GM21786 (cell line): ENCODE measurements around the gene PRAMEF9.
"Not testable (repeated sequence)": the region's sequence is repeated elsewhere in the genome, so short reads cannot be mapped to it uniquely, and the experiment has no call there.

Experiments
- ATAC-seq: cut with Tn5 transposase; IDR thresholded peaks from one replicate; pipeline ENCODE4 v1.9.1; 2021; ENCODE audit not compliant: unreplicated experiment

Gene PRAMEF9

DNA sequence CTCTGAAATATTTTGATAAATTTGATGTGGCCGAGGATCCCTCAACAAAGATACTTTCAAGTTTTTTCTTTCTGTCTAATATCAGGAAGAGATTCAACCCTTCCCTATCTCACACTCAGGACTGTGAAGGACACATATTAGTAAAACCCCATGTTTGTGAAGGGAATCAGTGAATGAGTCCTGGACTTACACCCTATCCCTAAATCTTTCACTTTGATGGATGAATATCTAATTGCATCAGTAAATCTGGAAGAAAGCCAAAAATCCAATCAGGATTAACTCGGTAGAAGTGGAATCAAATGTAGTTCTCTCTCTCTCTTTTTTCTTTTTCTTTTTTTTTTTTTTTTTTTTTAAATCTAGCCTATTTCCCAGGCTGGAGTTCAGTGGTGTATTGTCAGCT is at the start of gene PRAMEF9:
Gene PRAMEF9, plus strand, starts transcription at position 301 of the 400 bp plus-strand sequence. CDS start 3,433 bp downstream, outside the sequence.
- not testable (repeated sequence) for ATAC-seq

DNA sequence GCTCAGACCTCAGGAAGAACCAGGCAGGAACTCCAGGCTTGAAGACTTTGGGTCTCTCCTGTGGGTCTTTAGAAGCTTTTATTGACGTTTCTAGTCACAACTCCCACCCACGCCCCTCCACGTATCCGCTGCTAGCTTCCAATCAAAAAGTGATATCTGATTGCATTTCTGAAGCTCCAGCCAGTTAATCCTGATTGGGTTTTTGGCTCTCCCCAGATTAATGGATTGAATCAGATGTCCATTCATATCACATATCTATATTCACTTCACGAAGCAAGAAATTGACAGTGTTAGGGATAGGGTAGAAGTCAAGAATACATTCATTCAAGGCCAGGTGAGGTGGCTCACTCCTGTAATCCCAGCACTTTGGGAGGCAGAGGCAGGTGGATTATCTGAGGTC is 15.7 kb upstream of the PRAMEF9 start, which contains the start of gene PRAMEF26:
Gene PRAMEF26, minus strand, starts transcription at position 101 of the 400 bp plus-strand sequence. CDS start 2,914 bp downstream, outside the sequence.
- ATAC-seq = not testable (repeated sequence)

- ATAC-seq = not testable (repeated sequence)
These were observed 6.1 kb upstream of the PRAMEF9 start, which contains the start of gene HNRNPCL4 for GRCh38 chr1:13165531-13165930. Gene HNRNPCL4, minus strand, starts transcription at chr1:13165631. Its CDS starts 164 bp downstream, at chr1:13165467.

GRCh38 chr1:13201309-13201708 is 29.7 kb downstream of the PRAMEF9 start, which contains the start of gene PRAMEF13:
Gene PRAMEF13, minus strand, starts transcription at chr1:13201409. Its CDS starts 1,820 bp downstream, at chr1:13199589.
- ATAC-seq = not testable (repeated sequence)

DNA sequence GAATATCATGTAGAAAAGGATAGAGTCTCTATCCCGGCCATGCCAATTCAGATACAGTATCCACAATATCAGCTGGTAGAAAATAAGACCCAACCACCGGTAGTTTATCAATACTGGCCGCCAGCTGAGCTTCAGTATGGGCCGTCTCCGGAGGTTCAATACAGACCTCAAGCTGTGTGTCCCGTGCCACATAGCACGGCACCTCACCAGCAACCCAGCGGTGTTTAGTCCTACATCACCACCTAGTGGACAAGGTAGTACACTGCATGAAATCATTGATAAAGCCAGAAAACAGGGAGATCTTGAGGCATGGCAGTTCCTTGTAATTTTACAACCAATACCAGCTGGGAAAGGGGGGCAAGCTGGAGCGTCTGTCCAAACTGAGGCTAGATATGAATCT is 37.1 kb downstream of the PRAMEF9 start:
- ATAC-seq = not testable (repeated sequence)

GRCh38 chr1:13216619-13217018 is 45.0 kb downstream of the PRAMEF9 start:
- not testable (repeated sequence) for ATAC-seq

DNA sequence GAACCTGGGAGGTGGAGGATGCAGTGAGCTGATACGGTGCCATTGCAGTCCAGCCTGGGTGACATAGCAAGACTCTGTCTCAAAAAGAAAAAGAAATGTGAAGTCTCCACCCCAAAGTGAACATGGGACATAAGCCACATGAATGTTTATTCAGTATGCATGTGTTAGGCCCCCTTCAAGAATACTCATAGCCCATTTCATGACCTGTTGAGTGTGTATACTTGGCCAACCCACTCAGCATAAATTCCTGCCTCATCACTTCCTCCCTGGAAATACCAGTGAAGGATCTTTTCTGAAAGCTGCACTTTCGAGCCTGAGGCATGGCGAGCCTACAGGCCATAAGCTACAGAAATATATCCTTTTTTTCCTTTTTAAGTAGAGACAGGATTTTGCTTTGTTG is 47.6 kb downstream of the PRAMEF9 start:
- not testable (repeated sequence) for ATAC-seq

DNA sequence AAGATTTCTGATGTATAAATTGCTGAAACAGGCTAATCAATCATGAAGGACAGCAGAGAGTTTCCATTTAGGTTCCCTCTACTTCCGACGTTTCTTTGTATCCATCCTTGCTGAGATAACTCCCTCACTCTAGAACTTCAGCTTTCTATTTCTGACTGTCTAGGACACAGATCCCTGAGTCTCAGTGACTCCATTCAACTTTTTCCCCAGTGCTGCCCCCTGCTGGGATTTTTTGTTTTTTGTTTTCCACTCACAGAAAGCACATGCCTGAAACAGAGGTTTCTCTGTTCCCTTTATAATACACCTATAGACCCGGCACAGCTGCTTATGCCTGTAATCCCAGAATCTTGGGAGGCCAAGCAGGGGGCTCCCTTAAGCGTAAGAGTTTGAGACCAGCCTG is 51.1 kb downstream of the PRAMEF9 start:
- ATAC-seq = not testable (repeated sequence)

GRCh38 chr1:13224480-13225060 is 52.9 kb downstream of the PRAMEF9 start:
- ATAC-seq = no peak

GRCh38 chr1:13225675-13226204 is 54.1 kb downstream of the PRAMEF9 start, which contains the start of gene PRAMEF18:
Gene PRAMEF18, minus strand, starts transcription at chr1:13226154. Its CDS starts 48 bp downstream, at chr1:13226106.
- not testable (repeated sequence) for ATAC-seq

GRCh38 chr1:13227271-13228055 is 55.8 kb downstream of the PRAMEF9 start:
- not testable (repeated sequence) for ATAC-seq

DNA sequence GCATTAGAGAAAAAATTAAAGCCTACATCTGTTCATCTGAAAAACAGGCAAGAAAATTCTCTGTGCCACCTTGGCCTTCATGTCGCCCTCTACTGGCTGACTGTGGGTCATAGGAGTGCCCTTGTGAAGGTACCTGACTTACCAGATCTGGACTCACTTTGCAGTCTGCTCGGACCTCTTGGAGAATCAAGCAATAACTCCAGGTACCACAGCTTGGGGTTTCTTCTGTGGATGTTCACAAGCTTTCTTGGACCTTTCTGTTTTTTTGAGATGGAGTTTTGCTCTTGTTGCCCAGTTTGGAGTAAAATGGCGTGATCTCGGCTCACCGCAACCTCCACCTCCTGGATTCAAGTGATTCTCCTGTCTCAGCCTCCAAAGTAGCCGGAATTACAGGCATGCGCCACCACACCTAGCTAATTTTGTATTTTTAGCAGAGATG is 56.7 kb downstream of the PRAMEF9 start:
- no peak for ATAC-seq
